Activated naive CD4-positive, alpha-beta T cell treated with anti-CD3 and anti-CD28 coated beads, Interleukin-2, amount 50 U/mL, for 72 hours (primary cell): ENCODE results near the gene TIGD7. TPM values are rescaled to one million over a fixed set of nuclear protein-coding genes. Genes with fewer than 3 reads are reported as not detected.
A peak's percentile ranks its signal among the peaks of the same experiment; 100 is the strongest.
"Not testable (repeated sequence)": the region's sequence is repeated elsewhere in the genome, so short reads cannot be mapped to it uniquely, and the experiment has no call there.

Source experiments
- ATAC-seq, 2 donors: fragments of 150-1000 bp; cut with Tn5 transposase; 2 replicates each; pipeline ENCODE4 v1.10.0; 2021; ENCODE audit warnings: mild to moderate bottlenecking in 2 of 2, moderate library complexity in 2 of 2
- DNase-seq, 2 donors: peaks; one replicate each; pipeline ENCODE4 v3.0.0; 2021 to 2022; ENCODE audit warnings: low spot score in 2 of 2
- H3K27ac Mint-ChIP-seq, 2 donors: one replicate each; pipeline ENCODE4 v1.8.0; 2022; ENCODE audit warnings: mild to moderate bottlenecking in 2 of 2, mixed read lengths in 2 of 2
- H3K36me3 Mint-ChIP-seq, 2 donors: one replicate each; pipeline ENCODE4 v1.8.0; 2022; ENCODE audit warnings: mixed read lengths in 2 of 2
- H3K9me3 Mint-ChIP-seq, 2 donors: one replicate each; pipeline ENCODE4 v1.8.0; 2022; ENCODE audit warnings: mixed read lengths in 2 of 2
- total RNA-seq, 2 donors: library from RNA; stranded (reverse); gene quantifications; one replicate each; pipeline ENCODE4 v1.2.3, GENCODE V29; 2022

TIGD7 gene
- total RNA-seq, 2 donors from 2014 or later = 5.4 to 5.9 TPM

- peaks cover 77 to 92% of the 10 kb centered on the region in 2 donors for H3K36me3 Mint-ChIP-seq
- DNase-seq (no peak), ATAC-seq (no peak)
- H3K27ac Mint-ChIP-seq = no peak overlapping the region
- H3K9me3 Mint-ChIP-seq = peaks cover 25 to 40% of the 10 kb centered on the region in 2 donors
Observed at GRCh38 chr16:3289998-3290673, 15.1 kb downstream of the TIGD7 start.

DNA sequence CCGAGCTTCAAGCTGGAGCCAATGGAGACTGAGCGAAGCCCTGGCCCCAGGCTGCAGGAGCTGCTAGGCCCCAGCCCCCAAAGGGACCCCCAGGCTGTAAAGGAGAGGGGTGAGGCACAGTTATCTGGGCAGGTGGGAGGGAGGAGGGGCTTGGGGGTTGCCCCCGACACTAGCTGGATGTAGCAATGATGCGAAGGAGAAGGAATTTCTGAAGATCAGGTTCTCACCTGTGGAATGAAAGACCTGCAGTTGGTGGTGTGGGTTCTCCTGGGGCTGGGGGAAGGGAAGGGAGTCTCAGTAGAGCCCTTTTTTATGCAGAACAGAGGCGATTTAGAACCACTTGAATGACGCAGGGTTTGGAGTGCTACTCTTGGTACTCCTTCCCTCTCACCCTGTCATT, 20.1 kb downstream of the TIGD7 start:
- H3K27ac Mint-ChIP-seq = no peak overlapping the region
- ATAC-seq = no peak
- peaks cover 0 to 10% of the 10 kb centered on the region in 2 donors for H3K9me3 Mint-ChIP-seq
- peaks cover 67 to 72% of the 10 kb centered on the region in 2 donors for H3K36me3 Mint-ChIP-seq
- no peak for DNase-seq

DNA sequence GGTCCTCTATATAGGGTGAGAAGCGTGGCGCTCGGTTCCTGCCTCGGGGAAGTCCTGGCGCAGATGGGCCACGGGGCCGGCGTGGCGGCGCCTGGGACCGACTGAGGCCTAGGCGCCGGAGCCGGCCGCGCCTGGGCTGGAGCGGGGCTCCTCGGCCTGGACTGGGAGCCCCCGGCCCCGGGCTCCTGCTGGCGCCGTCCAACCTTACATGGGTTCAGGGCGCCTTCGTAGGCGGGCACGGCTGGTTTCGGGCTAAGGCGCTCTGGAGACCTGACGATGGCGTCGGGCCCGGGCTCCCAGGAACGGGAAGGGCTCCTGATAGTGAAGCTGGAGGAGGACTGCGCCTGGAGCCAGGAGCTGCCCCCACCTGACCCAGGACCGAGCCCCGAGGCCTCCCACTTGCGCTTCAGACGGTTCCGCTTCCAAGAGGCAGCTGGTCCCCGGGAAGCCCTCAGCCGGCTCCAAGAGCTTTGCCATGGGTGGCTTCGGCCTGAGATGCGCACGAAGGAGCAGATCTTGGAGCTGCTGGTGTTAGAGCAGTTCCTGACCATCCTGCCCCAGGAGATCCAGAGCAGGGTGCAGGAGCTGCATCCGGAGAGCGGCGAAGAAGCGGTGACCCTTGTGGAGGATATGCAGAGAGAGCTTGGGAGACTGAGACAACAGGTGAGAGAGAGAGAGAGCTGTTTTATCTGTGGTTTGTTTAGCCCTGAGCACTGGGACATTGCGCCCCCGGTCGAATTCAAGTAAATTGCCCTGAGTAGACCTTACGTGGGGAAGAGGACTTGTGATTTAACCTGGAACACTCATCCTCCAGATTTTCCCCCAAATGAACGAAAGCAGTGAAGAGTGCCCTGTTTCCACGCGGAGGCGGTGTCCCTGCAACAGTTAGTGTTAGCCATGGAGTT, 21.4 kb downstream of the TIGD7 start:
- Mint-ChIP-seq H3K9me3 (peaks cover 0 to 6% of the 10 kb centered on the region in 2 donors), H3K36me3 (peaks cover 55 to 59% of the 10 kb centered on the region in 2 donors), H3K27ac (peak overlapping the region; percentile 95 to 97)
- no peak for DNase-seq
- ATAC-seq = no peak

GRCh38 chr16:3282730-3283542, 22.3 kb downstream of the TIGD7 start, which contains the start of gene ZNF263:
TSS of gene ZNF263 (plus strand) at chr16:3283491. CDS start at chr16:3283819, 328 bp downstream.
- H3K36me3 Mint-ChIP-seq = peaks cover 46 to 52% of the 10 kb centered on the region in 2 donors

DNA sequence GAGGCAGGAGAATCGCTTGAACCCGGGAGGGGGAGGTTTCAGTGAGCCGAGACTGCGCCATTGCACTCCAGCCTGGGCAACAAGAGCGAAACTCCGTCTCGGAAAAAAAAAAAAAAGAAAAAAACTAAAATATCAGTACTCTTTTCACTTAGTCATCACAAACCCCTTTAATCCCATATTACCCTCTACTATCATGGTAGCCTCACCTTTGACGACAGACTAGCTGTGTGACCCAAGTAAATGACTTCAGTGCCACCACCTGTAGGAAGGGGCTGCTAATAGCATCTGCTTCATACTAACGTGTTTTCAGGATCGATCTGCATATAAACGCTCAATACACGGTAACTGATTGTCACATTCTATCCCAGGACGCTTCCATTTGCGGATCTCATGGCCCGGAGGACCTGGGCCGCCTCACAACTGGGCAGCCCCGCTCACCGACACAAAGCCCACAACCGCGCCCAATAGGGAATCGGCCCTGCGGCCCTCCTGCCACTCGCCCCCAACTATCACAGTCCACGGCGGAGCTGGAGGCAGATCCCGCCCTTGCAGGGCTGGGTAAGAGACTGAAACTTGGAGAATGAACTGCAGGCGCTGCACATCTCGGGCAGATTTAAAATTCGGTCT, 23.0 kb downstream of the TIGD7 start:
- H3K9me3 Mint-ChIP-seq = peaks cover 0 to 3% of the 10 kb centered on the region in 2 donors
- DNase-seq = no peak
- H3K27ac Mint-ChIP-seq = peak overlapping the region; percentile 94 to 95
- peak; percentile 19 to 37 for ATAC-seq
- peaks cover 41 to 45% of the 10 kb centered on the region in 2 donors for H3K36me3 Mint-ChIP-seq

More at GRCh38 chr16:3282730-3283542, 22.3 kb downstream of the TIGD7 start, which contains the start of gene ZNF263:
- Mint-ChIP-seq H3K9me3 (peaks cover 0 to 3% of the 10 kb centered on the region in 2 donors), H3K27ac (peak within 1 kb of the TSS; percentile 95 to 97)
- DNase-seq = peak; percentile 91 to 93
- ATAC-seq = peak; percentile 90 to 92

- DNase-seq (no peak), ATAC-seq (no peak)
- Mint-ChIP-seq H3K9me3 (peaks cover 0 to 3% of the 10 kb centered on the region in 2 donors), H3K36me3 (peaks cover 35 to 38% of the 10 kb centered on the region in 2 donors), H3K27ac (peak overlapping the region in 1 of 2 donors; percentile 95)
Observed at GRCh38 chr16:3281222-3281820, 23.9 kb downstream of the TIGD7 start.

- H3K27ac Mint-ChIP-seq = no peak overlapping the region
- H3K36me3 Mint-ChIP-seq = no peaks in the 10 kb centered on the region
- peaks cover 0 to 4% of the 10 kb centered on the region in 2 donors for H3K9me3 Mint-ChIP-seq
- ATAC-seq = no peak
- no peak for DNase-seq
Observed at GRCh38 chr16:3276679-3277078, 28.6 kb downstream of the TIGD7 start.

- ATAC-seq (no peak), DNase-seq (no peak)
- Mint-ChIP-seq H3K9me3 (peaks cover 0 to 4% of the 10 kb centered on the region in 2 donors), H3K27ac (no peak overlapping the region), H3K36me3 (no peaks in the 10 kb centered on the region)
Observed at GRCh38 chr16:3274947-3275346, 30.3 kb downstream of the TIGD7 start.

GRCh38 chr16:3274490-3274889, 30.7 kb downstream of the TIGD7 start:
- no peak overlapping the region for H3K27ac Mint-ChIP-seq
- ATAC-seq (no peak), DNase-seq (no peak)
- peaks cover 0 to 5% of the 10 kb centered on the region in 2 donors for H3K9me3 Mint-ChIP-seq
- peaks cover 0 to under 1% of the 10 kb centered on the region in 2 donors for H3K36me3 Mint-ChIP-seq

DNA sequence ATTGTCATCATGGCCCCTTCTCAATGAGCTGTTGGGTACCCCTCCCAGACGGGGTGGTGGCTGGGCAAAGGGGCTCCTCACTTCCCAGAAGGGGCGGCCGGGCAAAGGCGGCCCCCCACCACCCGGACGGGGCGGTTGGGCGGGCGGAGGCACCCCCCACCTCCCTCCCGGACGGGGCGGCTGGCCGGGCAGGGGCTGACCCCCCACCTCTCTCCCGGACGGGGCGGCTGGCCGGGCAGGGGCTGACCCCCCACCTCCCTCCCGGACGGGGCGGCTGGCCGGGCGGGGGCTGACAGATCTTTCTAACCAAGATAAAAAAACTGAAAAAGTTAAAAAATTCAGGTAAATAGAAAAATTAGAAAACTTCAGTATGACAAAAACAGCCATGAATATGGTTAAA, 33.9 kb downstream of the TIGD7 start:
- not testable (repeated sequence) for H3K27ac Mint-ChIP-seq, DNase-seq, ATAC-seq, H3K9me3 Mint-ChIP-seq, H3K36me3 Mint-ChIP-seq

DNA sequence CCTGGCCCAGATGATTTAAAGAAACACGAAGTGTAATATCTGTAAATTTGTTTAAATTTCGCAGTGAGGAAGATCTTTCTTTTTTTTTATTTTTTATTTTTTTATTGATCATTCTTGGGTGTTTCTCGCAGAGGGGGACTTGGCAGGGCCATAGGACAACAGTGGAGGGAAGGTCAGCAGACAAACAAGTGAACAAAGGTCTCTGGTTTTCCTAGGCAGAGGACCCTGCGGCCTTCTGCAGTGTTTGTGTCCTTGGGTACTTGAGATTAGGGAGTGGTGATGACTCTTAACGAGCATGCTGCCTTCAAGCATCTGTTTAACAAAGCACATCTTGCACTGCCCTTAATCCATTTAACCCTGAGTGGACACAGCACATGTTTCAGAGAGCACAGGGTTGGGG, 34.5 kb downstream of the TIGD7 start:
- H3K27ac Mint-ChIP-seq, H3K36me3 Mint-ChIP-seq, ATAC-seq, DNase-seq, H3K9me3 Mint-ChIP-seq: not testable (repeated sequence)

- Mint-ChIP-seq H3K36me3 (peaks cover 16 to 19% of the 10 kb centered on the region in 2 donors), H3K9me3 (peaks cover 4 to 5% of the 10 kb centered on the region in 2 donors), H3K27ac (no peak overlapping the region)
- ATAC-seq (no peak), DNase-seq (no peak)
Observed at GRCh38 chr16:3268294-3268693, 36.9 kb downstream of the TIGD7 start.

DNA sequence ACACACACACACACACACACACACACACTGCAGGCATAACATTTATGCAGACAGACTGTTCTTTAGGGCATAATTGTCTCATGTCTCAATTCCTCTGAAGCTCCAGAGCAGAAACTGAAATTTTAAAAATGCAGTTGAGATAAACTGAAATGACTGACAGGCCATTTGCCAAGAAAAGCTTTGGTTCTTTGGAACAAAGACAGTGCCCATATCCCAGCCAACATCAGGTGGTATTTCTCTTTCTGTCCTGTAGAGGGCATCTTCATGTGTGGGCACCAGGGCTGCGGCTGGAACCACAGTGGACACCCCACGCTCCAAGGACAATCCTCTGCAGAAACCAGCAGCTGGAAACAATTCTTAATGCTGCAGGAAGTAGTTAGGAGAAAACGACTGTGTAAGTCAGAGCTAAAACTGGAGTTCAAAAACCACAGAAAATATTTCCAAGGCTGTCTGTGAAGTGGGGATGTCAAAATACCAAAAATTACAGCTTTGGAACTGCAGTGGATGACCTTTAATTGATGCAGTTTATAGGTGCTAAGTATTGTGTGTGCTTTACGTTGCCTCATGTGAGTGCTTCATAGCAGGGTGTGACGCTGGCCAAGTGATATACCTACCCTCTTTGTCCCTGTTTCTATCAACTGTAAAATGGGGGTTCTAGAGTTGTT, 38.2 kb downstream of the TIGD7 start:
- DNase-seq = no peak
- Mint-ChIP-seq H3K36me3 (peaks cover 18 to 21% of the 10 kb centered on the region in 2 donors), H3K27ac (no peak overlapping the region), H3K9me3 (peaks cover 4 to 8% of the 10 kb centered on the region in 2 donors)
- ATAC-seq = no peak

GRCh38 chr16:3264137-3265036, 40.8 kb downstream of the TIGD7 start:
- DNase-seq = peak; percentile 96 to 97

More at GRCh38 chr16:3264137-3265036, 40.8 kb downstream of the TIGD7 start:
- peak; percentile 82 to 87 for ATAC-seq
- H3K9me3 Mint-ChIP-seq = peaks cover 4 to 11% of the 10 kb centered on the region in 2 donors
- H3K27ac Mint-ChIP-seq = peak overlapping the region; percentile 63 to 98
- peaks cover 17 to 21% of the 10 kb centered on the region in 2 donors for H3K36me3 Mint-ChIP-seq
